Pons (tissue), 1 donor: ENCODE results near the gene TICAM2.

Experiments
- DNase-seq: peaks from one replicate; pipeline ENCODE4 v3.0.0-alpha.2; 2016; ENCODE audit warnings: low spot score

Gene TICAM2

DNA sequence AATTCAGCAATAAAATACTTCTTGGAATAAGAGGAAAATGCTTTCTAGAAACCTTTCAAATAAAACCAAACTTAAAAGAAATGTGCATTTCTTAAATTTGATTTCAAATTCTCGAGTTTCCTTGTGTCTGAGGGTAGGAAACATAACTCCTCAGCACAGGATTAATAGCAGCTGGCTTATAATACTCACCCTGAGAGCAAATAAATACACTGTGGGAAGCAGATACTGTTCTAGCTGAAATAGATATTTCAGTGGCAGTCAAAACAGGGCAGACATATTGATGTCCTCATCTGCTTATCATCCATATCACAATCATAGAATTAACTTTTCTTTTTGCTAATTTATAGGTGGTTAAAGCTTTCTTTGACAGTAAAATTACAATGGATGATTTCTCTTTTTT, 33.6 kb downstream of the TICAM2 start:
- no peak for DNase-seq

DNA sequence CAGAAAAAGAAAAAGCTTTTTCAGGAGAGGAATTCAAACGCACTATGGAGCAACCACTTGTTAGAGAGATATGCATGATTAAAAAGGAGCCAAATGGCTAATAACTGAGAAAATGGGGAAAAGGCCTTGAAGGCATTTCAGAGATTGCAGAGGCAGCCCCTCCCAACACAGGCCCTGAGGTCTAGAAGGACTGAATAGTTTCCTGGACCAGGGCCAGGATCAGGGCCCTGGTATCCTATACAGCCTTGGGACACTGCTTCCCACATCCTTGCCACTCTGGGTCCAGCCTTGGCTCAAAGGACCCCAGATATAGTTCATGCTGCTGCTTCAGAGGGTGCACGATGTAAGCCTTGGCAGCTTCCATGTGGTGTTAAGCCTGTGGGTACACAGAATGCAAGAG, 37.0 kb downstream of the TICAM2 start:
- no peak for DNase-seq

DNA sequence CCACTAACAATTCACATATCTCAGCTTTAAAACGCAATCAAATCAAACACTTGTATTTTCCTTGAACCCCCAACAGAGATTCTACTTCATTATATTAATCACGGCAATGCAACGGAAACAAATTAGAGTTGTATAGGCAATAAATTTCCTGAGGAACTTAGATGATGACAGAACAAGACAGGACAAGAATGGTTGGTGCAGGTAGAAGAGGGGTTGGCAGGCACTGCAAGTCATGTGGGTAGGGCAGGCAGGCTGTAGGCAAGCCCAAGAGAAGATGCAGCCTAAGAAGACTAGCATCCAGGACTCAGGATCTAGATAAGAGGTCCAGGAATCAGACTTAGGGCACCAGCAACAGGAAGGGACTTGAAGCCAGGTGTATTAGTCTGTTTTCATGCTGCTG, 41.1 kb downstream of the TICAM2 start:
- no peak for DNase-seq

DNA sequence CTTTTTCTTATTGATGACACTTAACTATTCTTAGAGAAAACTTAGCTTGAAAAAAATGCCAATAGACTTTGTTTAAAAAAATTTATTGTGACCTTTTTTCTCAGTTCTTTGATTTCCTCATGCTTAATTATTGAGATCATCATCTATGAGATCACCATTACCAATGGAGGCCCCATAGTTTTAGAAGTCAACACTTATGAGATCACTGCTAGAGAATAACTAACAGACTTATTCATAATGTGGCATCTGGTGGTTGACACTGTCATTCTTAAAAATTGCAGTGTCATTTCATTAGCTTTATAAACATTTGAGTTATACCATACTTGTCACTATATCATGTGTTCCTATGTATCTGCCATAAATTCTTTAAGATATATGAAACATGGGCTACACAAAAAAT, 42.8 kb downstream of the TICAM2 start:
- DNase-seq: no peak

DNA sequence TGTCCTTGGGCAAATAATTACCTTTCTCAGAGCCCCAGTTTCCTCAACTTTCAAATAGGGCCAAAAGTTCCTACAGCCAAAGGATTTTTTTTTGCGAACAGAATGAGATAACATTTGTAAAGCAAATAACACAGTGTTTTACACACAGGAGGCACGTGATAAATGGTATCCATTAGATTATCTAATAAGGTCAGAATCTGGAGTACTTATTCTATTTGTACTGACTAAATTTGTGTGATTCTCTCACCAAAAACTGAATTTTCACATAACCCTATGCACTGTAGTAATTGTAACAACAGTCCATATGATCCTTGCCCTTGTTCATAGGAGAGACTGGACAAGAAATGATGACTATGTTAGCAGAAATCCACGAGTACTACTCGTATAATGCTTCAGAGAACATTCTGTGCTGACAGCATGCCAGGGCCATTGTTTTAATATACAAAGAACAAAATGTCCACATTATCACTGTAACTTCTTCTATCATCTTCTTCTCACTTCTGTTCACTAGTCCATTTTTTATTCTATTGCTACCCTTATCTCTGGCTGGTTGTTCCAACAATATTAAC, 43.8 kb downstream of the TICAM2 start:
- no peak for DNase-seq

DNA sequence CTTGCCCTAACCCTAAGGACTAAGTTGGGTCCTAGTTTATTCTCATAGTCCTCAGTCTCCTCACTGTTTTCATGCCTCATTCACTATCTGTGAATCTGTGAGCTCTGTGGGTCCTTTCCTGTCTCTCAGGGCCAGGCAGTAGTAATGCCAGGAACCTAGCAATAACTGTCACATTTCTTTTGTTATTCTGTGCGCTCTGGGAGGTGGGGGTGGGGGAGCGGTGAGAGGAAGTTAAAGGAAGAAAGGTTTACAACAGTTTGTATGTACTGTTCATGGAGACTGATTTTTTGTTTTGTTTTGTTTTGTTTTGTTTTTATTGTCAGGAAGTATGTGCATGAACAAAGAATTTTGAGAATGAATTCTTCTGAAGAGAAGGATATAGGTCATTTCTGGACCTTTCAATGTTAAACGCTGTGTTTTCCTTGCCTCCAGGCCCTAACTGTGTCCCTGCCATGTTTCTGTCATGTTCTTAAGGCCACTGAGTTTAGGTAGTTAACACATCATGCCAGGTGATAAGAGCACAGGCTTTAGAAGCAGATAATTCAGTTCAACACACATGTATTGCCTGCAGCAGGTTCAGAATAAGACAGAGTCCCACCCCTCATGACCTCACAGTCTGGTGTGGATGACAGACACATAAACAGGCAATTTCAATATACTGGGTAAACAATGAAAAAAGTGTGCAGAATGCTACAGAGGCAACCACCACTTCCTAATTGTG, 44.5 kb downstream of the TICAM2 start:
- no peak for DNase-seq

DNA sequence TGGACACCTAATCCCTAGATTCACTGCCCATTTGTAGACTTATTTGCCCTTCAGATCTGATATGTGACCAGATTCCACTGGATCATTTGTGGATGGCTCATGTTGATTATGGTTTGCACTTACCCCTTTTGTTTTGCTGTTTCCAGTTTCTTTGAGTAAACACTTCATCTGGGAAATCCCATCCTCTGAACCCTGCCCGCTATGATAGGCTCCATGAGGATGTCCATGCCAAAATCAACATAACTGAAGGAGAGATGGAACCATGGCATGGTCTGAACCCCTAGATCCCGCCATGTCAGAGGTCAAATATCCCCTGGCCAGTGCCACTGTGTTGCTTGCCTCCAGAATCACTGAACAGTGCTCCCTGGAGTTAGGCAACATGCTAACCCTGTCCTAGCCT, 46.0 kb downstream of the TICAM2 start:
- no peak for DNase-seq

DNA sequence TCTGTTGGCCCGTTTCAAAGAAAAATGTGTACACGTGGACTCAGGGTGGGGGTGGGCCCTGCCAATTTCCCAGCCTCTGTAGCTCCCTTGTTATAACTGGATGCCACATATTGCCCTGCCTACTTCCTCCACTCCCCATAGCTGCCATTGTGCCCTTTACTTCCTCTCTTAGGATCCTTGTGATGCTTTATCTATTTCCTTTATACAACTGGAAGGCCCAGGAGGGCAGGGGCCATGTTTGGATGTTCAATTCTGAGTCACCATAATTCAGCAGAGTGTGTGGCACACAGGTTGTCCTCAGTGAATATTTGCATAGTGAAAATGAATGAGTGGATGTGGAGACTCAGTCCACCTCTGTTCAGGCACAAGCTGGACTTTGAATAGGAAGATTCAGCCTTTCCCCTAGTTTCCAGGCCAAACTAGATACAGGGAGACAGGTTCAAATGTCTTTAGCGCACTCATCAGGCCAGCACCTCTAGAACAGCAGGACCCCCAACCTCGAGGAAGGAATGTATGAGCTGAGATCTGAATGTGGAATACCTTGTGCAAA, 47.1 kb downstream of the TICAM2 start:
- no peak for DNase-seq

DNA sequence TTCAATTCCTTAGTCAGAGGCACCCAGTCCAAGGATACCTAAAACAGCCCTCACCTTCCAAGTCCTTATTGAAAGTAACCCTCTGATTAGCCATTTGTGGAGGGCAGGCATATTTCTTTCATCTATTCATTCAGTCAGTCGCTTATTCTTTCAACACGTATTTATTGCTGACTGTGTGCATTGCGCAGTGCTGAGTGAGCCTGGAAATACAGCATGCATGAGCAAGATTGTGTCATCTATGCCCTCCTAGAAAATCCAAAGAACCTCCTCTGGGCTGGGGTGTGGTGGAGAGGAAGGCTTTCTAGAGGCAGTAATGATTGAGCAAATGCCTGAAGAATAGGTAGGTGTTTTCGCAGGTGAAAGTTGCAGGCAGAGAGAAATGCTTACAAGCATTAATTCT, 49.2 kb downstream of the TICAM2 start:
- no peak for DNase-seq

DNA sequence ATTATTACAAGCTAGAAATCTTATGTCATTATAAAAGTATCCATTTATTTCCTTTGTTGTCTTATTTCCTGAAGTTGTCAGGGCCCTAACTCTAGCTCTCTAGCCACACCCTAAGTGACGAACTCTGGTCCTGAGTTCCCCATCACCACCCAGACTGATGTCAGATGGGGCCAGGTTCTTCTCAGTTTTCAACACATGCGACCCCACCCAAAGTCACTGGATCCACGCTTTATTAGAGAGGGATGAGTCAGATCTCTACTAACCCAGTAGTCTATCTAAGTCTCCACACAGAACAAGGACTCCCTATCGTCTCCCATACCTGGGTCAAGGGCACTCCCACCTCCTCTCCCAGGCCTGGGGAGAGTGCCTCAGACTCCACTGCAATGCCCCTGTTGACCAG, 50.9 kb downstream of the TICAM2 start:
- no peak for DNase-seq

DNA sequence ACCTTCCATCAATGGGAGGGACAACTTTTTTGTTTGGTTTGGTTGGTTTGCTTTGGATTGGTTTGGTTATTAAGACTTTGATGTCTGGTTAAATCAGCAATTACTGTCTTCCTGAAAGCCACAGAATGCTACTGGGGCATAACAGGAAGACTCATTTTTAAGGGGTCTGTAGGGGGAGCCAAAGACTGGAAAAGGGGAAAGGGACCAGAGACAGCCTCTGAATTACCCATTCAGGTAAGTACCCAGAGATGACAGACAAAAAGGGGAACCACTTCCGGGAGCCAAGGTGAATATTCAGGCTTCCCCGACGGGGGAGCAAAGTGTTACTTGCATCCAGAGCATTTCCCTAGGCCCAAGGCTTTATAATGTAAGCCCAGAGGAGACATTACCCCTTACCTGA, 53.1 kb downstream of the TICAM2 start:
- no peak for DNase-seq

DNA sequence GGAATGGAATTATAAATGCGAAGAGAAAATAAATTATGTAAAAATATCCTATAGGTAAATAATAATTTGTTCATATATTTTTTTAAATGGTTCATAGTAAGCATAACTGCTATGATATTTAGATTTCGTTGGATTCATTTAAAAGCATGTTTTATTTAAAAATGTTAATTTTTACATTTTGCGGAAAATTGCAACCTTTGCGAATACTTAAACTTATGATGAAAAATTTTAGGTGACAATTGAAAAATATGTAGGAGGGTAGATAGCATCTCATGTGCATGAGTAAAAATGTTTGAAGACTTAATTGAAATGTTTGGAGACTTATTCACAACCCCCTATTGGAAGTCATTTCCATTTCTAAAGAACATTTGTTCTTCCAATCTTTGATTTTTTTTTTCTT, 53.6 kb downstream of the TICAM2 start:
- no peak for DNase-seq

DNA sequence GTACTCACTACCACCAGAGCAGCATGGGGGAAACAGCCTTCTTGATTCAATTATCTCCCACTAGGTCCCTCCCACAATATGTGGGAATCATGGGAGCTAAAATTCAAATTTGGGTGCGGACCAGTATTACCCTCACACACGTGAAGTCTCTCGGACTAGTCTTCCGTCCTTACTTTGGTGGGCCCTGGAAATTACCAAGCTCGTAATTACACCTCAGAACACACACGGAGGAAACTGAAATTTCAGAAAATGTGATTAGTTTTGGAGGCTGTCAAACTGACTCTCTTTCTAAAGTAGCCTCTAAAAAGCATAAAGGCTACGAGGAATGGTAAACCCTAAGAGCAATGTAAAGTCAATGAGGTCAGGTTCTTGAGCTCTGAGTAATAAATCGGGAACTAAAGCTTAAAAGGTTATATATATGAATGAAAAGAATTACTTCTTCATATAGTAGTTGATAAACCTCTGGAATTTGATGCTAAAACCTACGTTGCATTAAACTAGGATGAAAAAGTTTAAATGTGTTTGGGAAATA, 56.9 kb downstream of the TICAM2 start:
- DNase-seq: no peak

DNA sequence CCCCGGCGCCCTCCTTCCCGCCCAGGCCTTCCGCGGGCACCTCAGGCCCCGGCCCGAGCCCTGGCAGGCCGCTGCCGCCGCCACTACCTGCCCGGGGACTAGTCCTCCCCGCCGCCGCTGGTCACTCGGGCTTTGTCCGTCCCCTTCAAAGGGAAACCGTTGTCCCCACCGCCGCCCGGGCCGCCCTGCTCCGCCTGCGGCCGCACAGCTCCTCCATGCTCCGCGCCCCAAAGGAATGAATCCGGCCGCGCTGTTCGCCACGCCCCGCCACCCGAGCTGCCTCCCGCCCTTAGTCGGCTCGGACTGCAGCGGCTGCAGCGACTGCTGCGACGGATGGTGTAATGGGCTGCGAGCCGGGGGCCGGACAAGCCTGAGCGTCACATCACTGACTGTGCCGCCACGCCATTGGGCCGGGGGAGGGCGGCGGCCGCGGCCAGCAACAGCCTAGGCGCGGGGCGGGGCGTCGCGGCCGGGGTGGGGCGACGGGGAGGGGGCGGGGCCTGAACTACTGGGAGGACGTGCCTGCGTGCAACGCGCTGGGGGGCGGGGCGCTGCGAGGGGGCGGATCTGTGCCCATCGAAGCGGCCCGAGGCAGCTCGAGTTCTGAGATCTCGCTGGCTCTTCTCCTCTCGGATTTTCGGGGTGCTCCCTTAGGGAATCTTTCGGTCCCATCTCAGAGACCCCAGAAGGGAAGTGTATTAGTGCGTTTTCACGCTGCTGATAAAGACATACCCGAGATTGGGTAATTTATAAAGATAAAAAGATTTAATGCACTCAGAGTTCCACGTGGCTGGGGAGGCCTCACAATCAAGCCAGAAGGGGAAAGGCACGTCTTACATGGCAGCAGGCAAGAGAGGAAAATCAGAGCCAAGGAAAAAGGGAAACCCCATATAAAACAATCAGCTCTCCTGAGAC, 57.6 kb downstream of the TICAM2 start, which contains the start of gene FEM1C:
Gene FEM1C (minus strand): TSS at position 340 of the 915 bp plus-strand sequence. CDS start 1,282 bp downstream, outside the sequence.
- DNase-seq: peak; percentile 95

DNA sequence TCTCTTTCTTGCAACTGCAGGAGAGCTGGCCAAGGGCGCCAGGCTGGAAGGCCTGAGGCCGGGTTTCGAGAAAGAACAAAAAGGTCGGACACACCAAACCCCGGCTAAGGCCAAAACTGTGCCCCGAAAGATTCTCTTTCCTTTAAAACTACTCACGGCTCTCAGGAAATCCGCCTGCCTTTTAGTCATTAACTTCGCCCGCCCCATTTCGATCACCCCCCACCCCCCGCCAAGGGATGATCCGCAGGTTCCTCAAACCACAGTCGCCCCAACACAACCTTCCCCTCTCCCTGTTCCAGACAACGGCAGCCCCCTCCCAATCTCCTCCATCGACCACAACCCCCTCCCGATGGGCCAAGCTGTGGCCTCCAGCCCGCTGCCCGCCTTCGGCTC, 58.2 kb downstream of the TICAM2 start:
- DNase-seq: no peak

DNA sequence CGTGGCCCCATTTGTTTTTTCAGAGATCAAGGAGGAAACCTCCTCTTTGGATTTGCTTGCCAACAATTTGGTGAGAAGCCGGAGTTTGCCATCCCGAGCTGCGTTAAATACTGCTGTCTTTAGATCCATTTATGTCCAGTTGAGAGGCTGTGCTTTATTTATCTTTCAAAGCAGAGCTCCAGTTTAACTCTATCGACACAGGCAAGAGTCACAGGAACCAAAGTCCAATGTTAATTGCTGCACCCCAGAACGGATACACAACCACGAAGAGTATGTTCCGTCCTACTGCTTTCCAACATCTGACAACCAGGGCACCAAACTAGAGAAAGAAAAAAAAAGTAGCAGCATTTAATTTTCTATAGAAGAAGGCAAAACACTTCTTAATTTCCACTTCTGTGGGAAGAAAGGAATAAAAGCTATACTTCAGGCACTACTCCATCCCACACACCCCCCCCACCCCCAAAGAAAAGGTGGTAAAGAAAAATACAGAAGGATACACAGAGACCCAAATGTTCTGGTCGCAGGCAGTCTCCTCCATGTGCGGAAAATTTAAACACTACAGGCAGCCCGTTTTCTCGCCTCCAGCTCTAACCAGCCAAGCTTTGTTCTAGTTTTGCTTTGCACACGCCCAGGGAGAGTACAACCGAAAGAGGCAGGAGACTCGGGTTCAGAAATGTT, 58.8 kb downstream of the TICAM2 start:
- DNase-seq: peak; percentile 72

DNA sequence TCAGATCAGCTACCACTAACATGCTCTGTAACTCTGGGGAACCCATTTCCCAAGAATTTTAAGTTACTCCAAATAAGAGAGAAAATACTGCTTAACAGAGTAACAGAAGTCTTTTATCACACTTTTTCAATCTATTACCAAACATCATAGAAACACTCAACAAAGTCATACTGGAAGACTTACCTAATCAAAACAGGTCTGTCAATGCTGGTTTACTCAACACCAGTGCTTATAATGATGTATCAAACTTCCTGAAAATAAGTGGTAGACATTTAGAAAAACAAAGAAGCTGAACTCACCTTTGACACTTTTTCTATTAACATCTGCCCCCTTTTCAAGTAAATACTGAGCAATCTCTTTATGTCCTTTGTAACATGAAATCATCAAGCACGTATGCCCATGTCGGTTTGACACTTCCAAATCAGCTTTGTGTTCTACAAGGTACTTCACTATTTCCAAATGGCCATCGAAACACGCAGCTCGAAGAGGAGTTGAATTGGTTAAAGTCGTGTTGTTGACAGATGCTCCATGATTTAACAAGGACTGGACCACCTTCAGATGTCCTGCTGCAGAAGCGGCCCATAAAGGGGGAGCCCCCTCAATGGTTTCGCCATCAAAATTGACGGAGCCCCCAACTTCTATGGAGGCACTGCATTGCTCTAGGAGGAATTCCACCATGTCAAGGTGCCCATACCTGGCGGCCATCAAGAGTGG, 59.5 kb downstream of the TICAM2 start:
- DNase-seq: no peak

DNA sequence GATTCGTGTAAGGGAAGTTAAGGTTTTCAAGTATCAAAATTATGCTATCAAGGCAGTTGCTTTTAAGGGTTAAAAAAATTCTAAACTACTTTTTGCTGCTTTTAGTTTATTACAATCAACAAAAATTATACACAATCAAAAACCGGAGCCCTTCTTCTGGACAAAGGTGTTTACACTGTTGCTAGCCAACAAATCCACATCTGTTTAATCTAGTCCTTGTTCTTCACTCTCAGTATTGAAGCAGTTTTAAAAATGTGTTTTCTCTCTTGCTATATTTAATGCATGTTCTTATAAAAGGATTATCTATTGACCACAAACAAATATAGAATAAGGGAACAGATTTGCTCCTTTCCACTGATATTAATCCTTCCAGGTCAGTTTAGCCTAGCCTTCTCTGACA, 60.2 kb downstream of the TICAM2 start:
- no peak for DNase-seq

DNA sequence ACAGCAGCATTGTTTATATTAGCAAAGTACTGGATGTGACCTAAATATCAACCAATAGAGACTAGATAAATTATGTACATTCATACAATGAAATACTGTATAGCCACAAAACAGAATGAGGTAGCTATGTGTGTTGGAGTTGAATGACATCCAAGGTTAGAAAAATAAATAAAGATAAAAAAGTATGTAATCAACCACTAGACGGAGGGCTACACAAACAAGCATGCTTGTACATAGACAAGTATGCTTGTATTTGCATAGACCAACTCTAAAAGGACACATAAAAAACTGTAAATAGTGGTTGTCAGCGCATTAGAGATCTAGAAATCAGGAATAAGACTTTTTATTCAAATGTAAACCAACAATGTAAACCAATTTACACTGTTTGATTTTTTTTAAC, 60.7 kb downstream of the TICAM2 start:
- peak; percentile 31 for DNase-seq

DNA sequence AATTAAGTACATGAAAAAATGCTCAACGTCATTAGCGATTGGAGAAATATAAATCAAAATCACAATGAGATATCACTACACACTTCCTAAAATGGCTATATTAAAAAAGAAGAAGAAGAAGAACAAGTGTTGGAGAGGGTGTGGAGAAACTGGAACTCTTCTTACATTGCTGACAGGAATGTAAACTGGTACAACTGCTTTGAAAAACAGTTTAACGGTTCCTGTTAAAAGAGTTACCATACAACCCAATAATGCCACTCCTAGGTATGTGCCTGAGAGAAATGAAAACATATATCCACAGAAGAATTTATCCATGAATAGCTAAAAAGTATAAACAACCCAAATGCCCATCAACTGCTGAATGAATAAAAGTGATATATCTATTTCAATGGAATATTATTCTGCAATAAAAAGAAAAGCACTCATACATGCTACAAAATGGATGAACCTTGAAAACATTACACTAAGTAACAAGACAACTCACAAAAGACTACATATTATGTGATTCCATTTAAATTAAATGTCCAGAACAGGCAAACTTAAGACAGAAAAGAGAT, 66.7 kb downstream of the TICAM2 start:
- no peak for DNase-seq

DNA sequence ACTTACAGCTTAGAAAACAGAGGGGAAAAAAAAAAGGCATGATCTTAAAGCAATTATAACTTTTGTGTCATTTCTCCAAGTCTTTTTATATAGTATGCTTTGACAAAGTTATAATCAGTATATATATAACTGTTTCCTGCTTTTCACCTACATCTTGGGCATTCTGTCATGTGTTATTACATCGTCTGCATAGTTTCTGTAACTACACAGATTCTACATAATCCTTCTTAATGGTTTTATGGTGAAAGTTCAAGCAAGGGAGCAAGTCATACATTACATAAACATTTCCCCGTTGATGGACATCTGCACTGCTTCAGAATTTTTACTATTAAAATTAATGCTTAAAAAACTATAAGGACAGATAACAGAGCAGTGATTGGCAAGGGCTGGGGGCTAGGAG, 69.8 kb downstream of the TICAM2 start:
- DNase-seq: no peak
